ENCODE measurements around the gene DPP7.

GRCh38 chr9:137141050-137141810 lies 26.7 kb upstream of the DPP7 start:
- TF ChIP-seq CTCF (IDR thresholded peaks at IDR 0.05; ENCODE audit: poor library complexity) (no peak), EZH2 (IDR thresholded peaks at IDR 0.05; ENCODE audit: borderline replicate concordance) (no peak)

Measured in hepatocyte (in vitro differentiated cells).